ENCODE data around the gene SPATA21. TPM values are rescaled to one million over a fixed set of nuclear protein-coding genes. Genes with fewer than 3 reads are reported as not detected.

Gene SPATA21
- total RNA-seq, 4 donors from 2014 or later: not detected

DNA sequence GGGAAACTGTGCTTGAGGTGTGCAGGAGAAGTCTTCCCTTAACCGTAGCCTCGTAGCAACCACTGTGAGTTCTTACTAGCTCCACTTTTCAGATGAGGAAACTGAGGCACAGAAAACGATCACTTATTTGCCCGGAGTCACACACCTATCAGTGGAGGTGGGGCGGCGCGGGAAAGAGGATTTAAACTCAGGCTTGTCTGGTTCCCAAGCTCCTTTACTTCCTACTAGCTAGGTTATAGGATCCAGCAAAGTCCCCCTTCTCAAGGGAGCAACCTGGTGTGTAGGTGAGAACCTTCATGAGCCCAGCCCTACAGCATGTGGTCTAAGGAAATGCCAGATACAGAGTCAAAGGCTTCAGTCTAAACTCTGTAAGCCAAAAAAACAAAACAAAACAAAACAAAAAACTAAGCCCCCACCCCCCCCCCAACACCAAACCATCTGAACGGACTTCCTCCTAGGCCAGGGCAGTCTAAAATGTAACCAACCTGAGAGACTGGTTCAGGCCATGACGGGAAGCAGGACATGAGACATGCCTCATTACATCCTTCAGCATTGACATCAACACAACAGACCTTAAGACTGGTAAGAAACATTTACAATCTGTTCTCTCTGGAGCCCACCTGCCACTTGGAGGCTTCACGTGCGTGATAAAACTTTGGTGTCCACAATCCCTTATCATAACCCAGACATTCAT is 84.2 kb downstream of the SPATA21 start:
- DNase-seq: no peak
- intact Hi-C loops (cut with DNase I): loop anchor here (10.0 kb wide), 1 partner anchor 98 kb away; no protein-coding TSS in a partner anchor
- H3K4me1 ChIP-seq: peaks cover 8 to 44% (median 27%) of the 10 kb centered on the region in 3 donors
- H3K4me3 ChIP-seq: peak overlapping the region; percentile 76 to 96 (median 87)
- no peaks in the 10 kb centered on the region for H3K9me3 ChIP-seq
- peak overlapping the region; percentile 94 to 99 (median 96) for H3K27ac ChIP-seq
- WGBS, 2 donors: 43 to 50% methylated on average over 10 to 11 of the region's 11 CpGs
- no peaks in the 10 kb centered on the region for H3K27me3 ChIP-seq
- no peaks in the 10 kb centered on the region for H3K36me3 ChIP-seq
- TF ChIP-seq, protein P1, sequence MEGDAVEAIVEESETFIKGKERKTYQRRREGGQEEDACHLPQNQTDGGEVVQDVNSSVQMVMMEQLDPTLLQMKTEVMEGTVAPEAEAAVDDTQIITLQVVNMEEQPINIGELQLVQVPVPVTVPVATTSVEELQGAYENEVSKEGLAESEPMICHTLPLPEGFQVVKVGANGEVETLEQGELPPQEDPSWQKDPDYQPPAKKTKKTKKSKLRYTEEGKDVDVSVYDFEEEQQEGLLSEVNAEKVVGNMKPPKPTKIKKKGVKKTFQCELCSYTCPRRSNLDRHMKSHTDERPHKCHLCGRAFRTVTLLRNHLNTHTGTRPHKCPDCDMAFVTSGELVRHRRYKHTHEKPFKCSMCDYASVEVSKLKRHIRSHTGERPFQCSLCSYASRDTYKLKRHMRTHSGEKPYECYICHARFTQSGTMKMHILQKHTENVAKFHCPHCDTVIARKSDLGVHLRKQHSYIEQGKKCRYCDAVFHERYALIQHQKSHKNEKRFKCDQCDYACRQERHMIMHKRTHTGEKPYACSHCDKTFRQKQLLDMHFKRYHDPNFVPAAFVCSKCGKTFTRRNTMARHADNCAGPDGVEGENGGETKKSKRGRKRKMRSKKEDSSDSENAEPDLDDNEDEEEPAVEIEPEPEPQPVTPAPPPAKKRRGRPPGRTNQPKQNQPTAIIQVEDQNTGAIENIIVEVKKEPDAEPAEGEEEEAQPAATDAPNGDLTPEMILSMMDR (IDR thresholded peaks at IDR 0.05): no peak
- no peak for TF ChIP-seq POLR2A (IDR thresholded peaks at IDR 0.05)

DNA sequence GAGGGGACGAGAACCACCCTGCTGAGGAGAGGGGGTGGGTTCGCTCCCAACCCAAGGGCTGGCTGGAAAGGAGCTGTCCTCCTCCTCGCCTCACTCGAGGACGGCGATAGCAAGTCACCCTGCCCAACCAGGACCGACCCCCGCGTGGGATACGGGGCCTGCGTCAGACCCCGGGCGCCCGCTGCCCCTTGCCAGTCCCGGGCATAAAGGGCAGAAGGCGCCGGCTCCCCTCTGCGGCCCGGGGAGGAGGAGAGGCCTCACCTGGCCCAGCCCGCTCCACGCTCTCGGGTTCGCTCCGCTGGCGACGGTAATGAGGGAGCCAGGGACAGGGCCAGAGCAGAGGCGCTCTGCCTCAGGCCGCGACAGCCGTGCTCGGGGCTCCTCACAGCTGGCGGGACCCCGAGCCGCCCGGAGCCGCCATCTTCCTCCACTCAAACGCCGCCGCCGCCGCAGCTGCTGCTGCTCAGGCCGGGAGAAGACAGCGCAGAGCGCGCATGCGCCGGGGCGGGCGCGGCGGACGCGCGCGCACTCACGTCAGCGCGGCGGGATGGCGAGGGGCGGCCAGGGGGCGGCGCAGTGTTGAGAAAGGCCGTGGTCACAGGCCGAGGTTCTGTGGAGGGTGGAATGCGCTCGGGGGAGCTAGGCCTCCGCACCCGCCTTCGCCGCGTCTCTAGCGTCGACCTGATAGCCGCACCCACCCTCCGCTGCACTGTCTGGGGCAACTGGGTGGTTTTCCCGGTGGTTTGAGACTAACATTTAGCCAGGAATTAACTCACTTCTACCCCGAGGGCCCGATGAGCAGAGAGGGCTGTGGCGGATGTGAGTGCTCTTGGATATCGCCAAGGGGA is 85.0 kb downstream of the SPATA21 start, which contains the start of gene FBXO42:
FBXO42 (minus strand) TSS at position 487 of the 848 bp plus-strand sequence. CDS start 37,062 bp downstream, outside the sequence.
- intact Hi-C loops (cut with DNase I): loop anchor here (10.0 kb wide), 1 partner anchor 97 kb away; no protein-coding TSS in a partner anchor
- 0% methylated on average over 4 of the region's 81 CpGs for WGBS, 2 donors

DNA sequence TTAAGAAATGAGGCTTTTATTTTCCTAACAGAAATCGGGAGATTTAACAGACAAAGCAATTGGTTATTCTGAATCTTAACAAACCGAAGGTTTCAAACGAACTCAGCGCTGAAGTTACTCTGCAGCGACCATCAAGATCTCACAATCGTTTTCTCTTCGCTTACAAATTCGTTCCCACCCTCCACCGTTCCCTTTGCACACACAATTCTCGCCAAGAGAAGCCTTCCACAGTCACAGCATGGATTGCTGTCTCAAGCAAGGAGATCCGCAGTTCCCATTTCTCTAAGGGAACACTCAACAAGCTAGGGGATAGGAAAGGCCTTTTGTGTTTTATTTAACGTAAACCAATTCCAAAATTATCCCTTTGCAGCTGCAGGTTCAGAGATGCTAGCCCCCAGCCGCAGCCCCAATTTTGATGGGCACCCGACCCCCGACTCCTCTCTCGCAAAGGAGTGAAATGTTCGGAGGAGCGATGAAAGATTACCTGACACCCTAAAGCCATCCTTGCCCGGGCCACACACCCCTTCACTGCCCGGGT is 85.7 kb downstream of the SPATA21 start:
- no peaks in the 10 kb centered on the region for H3K9me3 ChIP-seq
- H3K4me1 ChIP-seq: peaks cover 13 to 56% (median 27%) of the 10 kb centered on the region in 3 donors
- WGBS, 2 donors: 0% methylated on average over 12 of the region's 20 CpGs
- H3K27me3 ChIP-seq: no peaks in the 10 kb centered on the region
- intact Hi-C loops (cut with DNase I): loop anchor here (10.0 kb wide), 1 partner anchor 97 kb away; no protein-coding TSS in a partner anchor
- no peaks in the 10 kb centered on the region for H3K36me3 ChIP-seq
- TF ChIP-seq, protein P1 (IDR thresholded peaks at IDR 0.05): no peak
- no peak for TF ChIP-seq POLR2A (IDR thresholded peaks at IDR 0.05)
- peak overlapping the region; percentile 94 to 99 (median 96) for H3K27ac ChIP-seq
- peak overlapping the region; percentile 76 to 96 (median 87) for H3K4me3 ChIP-seq
- no peak for DNase-seq

More for the DNA sequence above, 85.0 kb downstream of the SPATA21 start, which contains the start of gene FBXO42:
- Histone ChIP-seq H3K27me3 (no peaks in the 10 kb centered on the region), H3K4me3 (peak within 1 kb of the TSS; percentile 76 to 96 (median 87)), H3K4me1 (peaks cover 11 to 49% (median 27%) of the 10 kb centered on the region in 3 donors), H3K9me3 (no peaks in the 10 kb centered on the region), H3K36me3 (no peaks in the 10 kb centered on the region), H3K27ac (peak within 1 kb of the TSS; percentile 94 to 99 (median 96))
- DNase-seq: peak; percentile 62
- TF ChIP-seq POLR2A (IDR thresholded peaks at IDR 0.05): peak in 3 of 4 donors; percentile 82 to 97 (median 89)
- TF ChIP-seq, protein P1 (IDR thresholded peaks at IDR 0.05): peak in 5 of 6 experiments; percentile 28 to 67 (median 51)

DNA sequence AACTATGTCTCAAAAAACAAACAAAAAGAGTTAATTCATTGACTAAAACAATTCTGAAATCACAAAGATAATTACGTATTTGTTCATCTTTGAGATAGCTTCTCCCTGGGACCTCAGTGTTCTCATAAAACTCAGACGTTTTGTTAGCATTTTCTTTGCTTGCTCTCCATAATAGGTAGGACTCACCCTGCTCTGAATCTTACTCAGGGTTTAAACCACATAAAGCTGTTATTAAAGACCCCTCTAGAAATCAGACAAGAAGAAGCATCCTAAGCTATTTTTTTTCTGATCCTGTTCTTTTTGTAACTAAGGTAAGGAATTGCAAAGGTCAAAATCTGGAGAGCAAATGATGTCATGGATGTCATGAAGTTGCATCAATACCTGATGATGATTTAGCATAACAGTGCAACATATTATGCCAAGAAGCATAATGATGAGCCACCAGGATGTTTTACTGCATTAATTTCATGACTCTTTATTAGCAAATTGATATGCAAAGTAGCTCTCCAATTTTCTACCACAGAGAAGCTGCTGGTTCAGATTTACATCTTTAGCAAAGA is 87.3 kb downstream of the SPATA21 start:
- TF ChIP-seq POLR2A (IDR thresholded peaks at IDR 0.05): no peak
- TF ChIP-seq, protein P1 (IDR thresholded peaks at IDR 0.05): no peak
- peak overlapping the region in 2 of 4 donors; percentile 98 to 99 for H3K27ac ChIP-seq
- H3K4me1 ChIP-seq: peaks cover 13 to 59% (median 27%) of the 10 kb centered on the region in 3 donors
- no peaks in the 10 kb centered on the region for H3K27me3 ChIP-seq
- DNase-seq: no peak
- no peaks in the 10 kb centered on the region for H3K9me3 ChIP-seq
- WGBS, 2 donors: 50 to 61% methylated on average over 2 of the region's 2 CpGs
- peak overlapping the region in 2 of 4 donors; percentile 35 to 96 for H3K4me3 ChIP-seq
- intact Hi-C loops (cut with DNase I): loop anchor here (10.0 kb wide), 1 partner anchor 95 kb away; no protein-coding TSS in a partner anchor
- H3K36me3 ChIP-seq: no peaks in the 10 kb centered on the region

Other genes with a start within 250 kb of the SPATA21 start
- gene ARHGEF19, start 224.8 kb downstream of the SPATA21 start, total RNA-seq: 10 to 100 TPM; 15.8 to 27.1 (median 20.6) TPM
- 1 to 10 TPM; 3.6 to 5.6 (median 3.9) TPM for gene CPLANE2, start 200.2 kb downstream of the SPATA21 start, total RNA-seq
- gene FBXO42, start 84.9 kb downstream of the SPATA21 start, total RNA-seq: 10 to 100 TPM; 15.9 to 29.0 (median 20.2) TPM
- gene SZRD1, start 70.2 kb downstream of the SPATA21 start, total RNA-seq: 10 to 100 TPM; 51.7 to 65.0 (median 58.5) TPM
- gene NECAP2, start 3.3 kb upstream of the SPATA21 start, total RNA-seq: 10 to 100 TPM; 38.5 to 48.4 (median 47.2) TPM
- gene RNU1-1, start 76.9 kb upstream of the SPATA21 start, total RNA-seq: under 1 TPM; under 0.01 TPM
- 10 to 100 TPM in 3 of 4 donors, 1 to 10 TPM in 1; 10.0 to 23.5 (median 10.7) TPM for gene NBPF1, start 176.1 kb upstream of the SPATA21 start, total RNA-seq
- gene RNU1-3, start 229.5 kb upstream of the SPATA21 start, total RNA-seq: under 1 TPM; under 0.01 TPM

Measured in esophagus squamous epithelium (tissue), 5 donors.